GM04503 (cell line): ENCODE data around the gene ALG5.

Experiments
- DNase-seq: peaks from one replicate; pipeline ENCODE4 v3.0.0-alpha.2; 2012; ENCODE audit warnings: low read depth

The ALG5 gene

GRCh38 chr13:36915896-36916640 lies 83.1 kb downstream of the ALG5 start:
- no peak for DNase-seq

- DNase-seq: no peak
Measured at GRCh38 chr13:36915106-36915505, 84.0 kb downstream of the ALG5 start.

- DNase-seq: no peak
Measured at GRCh38 chr13:36914648-36915047, 84.5 kb downstream of the ALG5 start.

- no peak for DNase-seq
Measured at GRCh38 chr13:36913463-36913862, 85.7 kb downstream of the ALG5 start.

- DNase-seq: no peak
Measured at GRCh38 chr13:36912973-36913372, 86.2 kb downstream of the ALG5 start.

GRCh38 chr13:36912369-36912768 lies 86.8 kb downstream of the ALG5 start:
- DNase-seq: no peak

GRCh38 chr13:36910545-36910944 lies 88.6 kb downstream of the ALG5 start:
- no peak for DNase-seq

- no peak for DNase-seq
Measured at GRCh38 chr13:36907821-36908220, 91.3 kb downstream of the ALG5 start.

- DNase-seq: no peak
Measured at GRCh38 chr13:36907266-36907665, 91.9 kb downstream of the ALG5 start.

- no peak for DNase-seq
Measured at GRCh38 chr13:36905944-36906343, 93.2 kb downstream of the ALG5 start.

- DNase-seq: no peak
Measured at GRCh38 chr13:36903925-36904595, 95.1 kb downstream of the ALG5 start.
